ENCODE results near the gene FRMD4A.

The FRMD4A gene

DNA sequence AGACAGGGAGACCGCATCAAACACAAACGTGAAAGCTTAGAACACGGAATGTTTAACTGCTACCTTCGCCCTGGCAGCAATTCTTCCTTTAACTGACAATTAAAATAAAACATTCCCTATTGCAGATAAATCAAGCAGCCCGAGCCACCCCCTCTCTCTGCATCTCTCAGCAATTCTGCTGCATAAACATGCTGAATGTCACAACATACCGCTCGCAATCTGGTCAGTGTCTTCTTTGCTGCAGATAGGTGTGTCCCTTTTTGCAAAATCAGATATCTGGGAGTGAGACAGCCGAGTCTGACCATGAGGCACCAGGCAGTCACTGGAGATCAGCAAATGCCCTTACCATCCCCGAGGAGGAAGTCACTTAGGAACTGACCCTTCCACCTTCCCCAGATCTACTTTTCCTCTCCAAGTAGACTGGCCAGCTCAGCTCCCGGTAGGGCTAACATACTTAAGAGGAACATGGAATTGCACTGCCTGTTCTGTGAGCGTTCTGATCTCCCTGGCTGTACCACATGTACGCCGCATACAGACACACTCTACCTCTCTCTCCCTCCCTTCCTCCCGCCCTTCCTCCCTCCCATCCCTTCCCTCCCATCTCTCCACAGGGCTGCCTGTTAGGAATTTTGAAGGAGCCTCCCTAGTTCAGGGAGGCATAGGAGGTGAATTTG, at the start of gene FRMD4A:
FRMD4A (minus strand) TSS at position 537 of the 674 bp plus-strand sequence.
- no peak for DNase-seq

DNA sequence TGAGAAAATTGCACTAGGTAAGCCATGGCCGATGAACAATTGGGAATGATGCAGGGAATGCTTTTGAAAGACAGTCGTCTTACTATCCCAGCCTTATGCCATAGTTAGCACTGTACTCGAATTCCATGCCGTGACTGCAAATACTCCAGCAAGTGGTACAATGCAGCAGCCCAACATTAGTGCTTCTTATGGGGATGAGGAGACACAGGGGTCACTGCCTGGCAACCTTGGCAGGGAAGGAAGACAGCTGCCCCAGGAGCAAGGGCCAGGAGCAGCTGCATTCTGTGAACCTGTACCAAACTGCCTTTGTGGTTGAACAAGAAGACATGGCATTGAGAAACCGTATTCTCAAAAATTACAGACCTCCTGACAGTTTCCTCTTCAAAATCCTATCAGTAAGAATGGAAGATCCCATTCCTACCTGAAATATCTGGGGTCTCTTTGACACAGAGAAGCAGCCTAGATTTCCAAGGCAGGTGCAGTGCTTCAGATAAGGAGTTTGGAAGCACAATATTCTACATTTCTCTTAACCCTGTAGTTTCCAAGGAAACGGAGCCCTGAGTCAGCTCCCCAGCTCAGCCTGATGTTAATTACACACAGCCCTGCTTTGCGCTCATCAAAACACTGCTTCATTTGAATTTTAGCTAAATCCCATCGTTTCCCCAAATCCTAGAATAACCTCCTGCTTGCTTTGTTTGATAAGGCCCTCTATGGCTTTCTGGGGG, 49.0 kb upstream of the FRMD4A start:
- DNase-seq: no peak

DNA sequence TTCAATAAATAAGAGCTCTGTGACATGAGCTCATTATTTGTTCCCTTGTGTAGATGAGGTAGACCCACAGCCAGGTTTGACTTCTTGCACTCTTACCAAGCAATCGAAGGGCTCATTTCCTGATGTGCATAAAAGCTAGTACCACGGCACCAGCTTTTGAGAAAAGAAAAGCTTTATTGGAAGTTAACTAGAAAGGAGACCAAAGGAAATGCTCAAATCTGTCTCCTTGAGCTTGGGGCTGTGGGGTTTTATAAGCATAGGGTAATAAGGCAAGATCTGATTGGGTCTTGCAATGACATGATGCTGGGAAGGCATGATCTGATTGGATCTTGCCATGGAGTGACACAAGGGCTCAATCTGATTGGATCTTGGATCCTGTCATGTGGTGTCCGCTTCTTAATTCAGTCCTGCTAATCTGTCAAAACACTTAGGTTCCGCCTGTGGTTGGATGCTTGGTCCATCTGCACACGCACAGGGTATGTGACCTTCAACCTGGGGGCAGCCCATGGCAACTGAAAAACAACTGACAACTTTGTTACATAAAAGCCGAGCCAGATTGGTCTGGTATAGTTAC, 47.8 kb upstream of the FRMD4A start:
- no peak for DNase-seq

DNA sequence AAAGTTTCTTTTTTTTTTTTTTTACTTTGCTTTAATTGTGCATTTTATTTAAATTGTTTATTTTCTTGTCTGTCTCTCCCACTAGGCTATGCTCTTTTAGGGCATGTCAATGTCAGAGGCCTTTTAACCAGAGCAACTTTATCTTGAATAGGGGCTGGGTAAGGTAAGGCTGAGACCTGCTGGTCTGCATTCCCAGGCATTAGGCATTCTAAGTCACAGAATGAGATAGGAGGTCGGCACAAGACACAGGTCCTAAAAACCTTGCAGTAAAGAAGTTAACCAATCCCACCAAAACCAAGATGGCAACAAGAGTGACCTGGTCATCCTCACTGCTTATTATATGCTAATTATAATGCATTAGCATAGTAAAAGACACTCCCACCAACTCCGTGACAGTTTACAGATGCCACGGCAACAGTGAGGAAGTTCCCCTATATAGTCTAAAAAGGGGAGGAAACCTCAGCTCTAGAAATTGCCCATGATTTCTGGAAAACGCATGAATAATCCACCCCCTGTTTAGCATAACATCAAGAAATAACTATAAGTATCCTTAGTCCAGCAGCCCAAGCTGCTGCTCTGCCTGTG, 47.0 kb upstream of the FRMD4A start:
- no peak for DNase-seq

DNA sequence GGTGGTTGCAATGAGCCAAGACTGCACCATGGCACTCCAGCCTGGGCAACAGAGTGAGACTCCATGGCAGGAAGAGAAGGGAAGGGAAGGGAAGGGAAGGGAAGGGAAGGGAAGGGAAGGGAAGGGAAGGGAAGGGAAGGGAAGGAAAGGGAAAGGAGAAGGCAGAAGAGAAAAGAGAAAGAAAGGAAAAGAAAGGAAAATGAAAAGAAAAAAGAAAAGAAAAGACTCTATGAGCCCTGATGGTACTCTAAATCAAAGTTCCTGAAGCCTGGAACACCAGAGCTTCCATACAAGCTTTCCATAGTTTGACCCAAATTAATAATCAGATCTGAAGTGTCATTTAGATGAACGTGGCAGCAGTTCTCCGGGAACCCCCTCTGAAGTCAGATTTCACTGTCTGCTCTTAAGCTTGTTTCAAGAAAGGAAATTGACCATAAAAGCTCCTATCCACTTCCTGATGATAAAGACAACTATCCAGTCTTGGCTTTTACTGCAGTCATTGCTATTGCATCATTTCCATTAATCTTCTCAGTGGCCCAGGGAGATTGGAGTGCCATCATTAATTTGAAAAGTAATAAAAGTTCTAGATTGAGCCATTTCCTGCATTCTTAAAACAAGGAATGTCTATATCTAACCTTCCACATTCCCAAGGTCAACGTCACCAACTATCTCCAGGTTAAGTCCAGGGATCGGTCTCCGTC, 44.2 kb upstream of the FRMD4A start:
- no peak for DNase-seq

DNA sequence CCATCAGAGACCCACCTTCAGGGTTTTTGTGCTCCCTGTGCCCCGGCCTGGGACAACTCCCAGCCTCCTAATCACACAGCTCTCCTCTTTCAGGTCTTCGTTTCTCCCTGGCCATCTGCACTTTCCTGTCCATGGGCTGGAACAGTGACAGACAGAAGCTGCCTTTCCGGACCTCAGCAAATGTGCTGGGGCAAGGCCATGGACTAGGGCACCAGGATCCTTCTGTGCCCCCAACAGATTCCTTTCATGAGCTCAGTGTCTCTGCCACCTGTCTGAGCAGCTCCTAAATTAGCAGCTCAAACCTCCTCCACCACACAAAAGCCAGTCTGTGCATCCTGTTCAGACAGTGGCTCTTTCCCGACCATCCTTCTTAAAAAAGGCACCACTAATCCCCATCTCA, 41.9 kb upstream of the FRMD4A start:
- DNase-seq: no peak

DNA sequence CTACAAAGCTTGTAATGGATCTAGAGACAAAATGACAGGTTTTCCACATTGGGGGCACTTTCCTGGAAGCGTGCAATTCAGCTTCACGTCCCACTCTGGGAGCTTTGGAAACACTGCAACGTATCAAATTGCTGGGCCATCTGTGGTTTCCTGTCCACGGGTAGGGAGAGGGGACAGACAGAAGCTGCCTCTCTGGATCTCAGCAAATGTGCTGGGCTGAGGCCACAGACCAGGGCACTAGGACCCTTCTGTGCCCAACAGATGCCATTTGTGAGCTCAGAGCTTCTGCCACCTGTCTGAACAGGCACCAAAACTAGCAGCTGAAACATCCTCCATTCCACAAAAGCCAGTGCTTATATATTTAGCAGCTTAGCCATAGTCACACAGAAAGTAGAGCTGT, 40.9 kb upstream of the FRMD4A start:
- DNase-seq: no peak

DNA sequence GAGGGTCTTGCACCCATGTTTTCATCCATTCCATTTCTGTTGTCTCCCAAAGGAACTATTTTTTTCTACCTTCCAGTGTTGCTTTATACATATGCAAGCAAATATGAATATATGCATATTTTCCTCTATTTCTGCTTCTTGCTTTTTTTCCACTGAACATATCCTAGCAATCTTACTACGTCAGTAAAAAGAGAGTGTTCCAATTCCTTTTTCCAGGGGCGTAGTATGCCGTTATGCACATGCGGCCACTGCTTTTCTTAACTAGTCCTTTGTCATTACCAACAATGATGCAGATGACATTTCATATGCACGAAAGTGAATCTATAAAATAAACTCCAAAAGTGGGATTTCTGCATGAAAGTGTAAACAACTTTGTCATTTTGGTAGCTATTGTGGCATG, 40.2 kb upstream of the FRMD4A start:
- no peak for DNase-seq

DNA sequence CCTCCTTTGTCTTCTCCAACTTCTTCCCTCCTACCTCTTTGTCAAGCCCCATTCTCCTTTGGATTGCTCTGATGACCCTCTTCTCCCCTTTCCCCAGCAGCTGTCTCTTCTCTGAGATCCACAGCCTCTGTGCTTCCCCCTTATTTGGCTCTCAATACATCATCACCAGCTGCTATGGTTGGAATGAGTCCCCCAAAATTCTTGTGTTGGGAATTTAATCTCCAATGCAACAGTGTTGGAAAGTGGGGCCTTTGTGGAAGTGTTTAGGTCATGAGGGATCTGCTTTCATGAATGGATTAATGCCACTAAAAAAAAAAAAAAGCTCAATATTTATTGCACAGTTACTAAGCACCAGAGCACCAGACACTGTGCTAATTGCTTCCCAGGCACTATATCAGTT, 39.2 kb upstream of the FRMD4A start:
- DNase-seq: no peak

DNA sequence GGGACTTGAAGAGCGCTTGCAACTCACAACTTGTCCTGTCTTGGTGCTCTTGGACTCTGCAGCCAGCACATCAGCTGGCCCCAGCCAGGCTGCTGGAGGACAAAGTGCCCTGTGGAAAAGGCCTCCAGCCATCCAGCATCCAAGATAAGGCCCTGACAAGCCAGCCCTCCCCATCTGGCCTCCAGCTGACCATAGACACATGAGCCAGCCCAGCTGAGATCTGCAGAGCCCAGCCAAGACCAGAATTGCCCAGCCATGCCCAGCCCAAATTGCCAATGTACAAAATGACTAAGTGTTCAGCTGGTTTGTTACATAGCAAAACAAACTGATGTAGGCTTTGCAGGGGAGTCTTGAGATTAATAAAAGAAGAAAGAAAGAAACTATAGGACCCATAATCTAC, 36.0 kb upstream of the FRMD4A start:
- DNase-seq: no peak

DNA sequence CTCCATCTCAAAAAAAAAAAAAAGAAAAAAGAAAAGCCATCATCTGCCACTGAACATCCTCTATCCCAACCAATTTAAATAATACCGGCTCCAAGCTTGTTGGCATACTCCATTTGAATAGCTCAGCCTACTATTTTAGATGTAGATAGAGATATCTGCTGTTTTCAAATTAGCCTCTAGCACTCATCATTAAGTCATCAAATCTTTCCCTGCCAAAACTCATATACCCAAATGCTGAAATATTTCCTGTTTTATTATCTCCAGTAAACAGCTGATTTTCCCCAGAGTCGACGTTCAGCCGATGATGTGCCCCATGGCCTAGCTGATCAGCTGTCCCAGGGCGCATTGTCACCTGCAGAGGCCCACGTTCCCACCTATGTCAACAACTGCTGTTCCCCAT, 34.5 kb upstream of the FRMD4A start:
- no peak for DNase-seq

DNA sequence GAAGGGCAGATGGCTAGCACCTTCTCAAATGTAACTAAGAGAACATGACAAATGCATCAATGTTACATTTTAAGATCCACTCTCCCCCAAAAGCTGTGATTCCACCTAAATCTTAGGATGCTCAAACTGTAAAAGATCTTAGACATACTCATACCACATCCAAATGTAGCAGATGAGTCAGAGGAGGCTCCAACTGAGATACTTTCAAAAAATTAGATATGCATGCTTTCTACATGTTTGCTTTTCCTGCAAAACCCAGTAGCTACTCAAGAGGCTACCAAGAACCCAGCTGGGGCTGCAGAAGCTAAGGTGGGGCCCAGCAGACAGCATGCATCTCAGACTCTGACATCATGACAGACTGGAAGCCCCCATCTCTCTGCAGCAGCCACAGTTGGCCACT, 31.4 kb upstream of the FRMD4A start:
- DNase-seq: no peak

DNA sequence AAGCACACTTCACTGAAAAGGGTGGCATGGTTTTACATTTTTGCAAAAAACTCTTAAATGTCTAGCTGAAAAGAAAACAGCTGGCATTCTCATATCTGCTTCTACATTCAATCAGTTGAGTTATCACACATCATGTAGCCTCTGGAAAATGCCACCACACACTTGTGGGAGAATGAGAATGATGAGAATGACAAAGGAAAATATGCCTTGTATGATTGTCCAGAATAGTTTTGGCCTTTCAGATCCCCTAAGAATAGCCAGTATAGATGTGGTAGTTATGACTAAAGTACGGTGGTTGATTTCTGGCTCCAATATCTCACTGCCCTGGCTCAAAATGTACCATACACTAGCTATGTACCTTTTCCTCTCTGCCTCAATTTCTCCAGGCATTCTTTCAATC, 30.2 kb upstream of the FRMD4A start:
- no peak for DNase-seq

DNA sequence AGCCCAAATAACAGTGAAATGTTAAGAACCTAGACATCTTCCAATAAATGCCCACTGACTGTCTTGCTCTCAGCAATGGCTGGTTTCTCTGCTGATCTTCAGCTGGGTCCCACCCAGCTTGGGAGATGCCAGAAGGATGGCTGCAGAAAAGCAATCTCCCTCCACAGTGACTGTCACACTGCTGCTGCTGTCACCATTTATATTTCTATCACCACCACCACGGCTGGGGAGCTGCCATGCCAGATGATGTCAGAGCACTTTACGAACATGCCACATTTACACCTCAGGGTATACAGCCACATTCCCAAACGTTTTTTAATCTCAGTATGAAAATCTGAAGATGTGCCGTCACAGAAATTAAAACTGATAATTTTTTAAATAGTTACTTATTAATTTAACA, 29.8 kb upstream of the FRMD4A start:
- no peak for DNase-seq

DNA sequence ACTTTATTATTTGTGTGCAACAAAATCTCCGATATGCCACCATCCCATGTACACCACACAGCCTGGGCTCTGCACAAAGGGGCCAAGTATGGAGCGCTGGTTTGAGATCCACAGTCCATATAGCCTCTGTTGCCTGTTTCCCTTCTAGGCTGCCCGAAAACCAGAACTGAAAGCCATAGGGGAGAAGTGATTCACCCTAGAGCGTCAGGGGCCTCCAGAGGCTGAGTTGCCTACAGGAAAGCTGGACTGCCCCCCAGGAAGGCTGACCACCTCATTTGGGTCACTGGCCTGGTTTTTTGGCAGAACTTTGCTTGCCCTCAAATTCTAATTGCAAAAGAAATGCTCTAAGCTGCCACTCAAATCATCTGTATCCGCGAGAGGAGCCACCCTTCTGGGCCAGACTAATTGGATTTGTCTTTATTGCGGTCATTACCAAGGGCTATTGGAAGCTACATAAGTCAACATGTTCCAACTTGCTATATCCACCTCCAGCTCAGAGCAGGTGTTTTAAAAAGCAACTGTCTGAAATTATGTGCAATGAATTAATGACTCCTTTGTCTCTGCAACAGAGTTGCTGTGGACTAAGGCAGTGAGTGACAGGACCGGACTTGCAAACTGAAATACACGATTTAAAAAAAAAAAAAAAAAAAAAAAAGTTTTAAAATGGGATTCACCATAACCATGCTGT, 28.3 kb upstream of the FRMD4A start:
- DNase-seq: no peak

DNA sequence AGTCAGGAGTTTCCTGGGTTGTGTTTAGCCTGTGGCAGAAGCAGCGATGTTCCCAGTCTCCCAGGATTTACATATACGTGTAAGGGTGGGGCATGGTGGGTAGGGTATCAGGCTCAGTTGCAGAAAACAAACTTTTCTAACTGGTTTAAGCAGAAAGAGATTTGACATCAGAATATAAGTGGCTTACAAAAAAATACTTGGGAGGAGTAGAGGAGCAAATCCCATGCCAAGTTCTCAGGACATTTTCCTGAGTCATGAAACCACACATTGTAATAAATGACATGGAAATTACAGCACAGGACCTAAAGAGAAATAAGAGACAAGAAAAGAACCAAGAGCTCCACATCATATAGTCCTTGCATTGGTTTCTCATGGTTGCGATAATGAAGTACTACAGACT, 26.2 kb upstream of the FRMD4A start:
- no peak for DNase-seq

DNA sequence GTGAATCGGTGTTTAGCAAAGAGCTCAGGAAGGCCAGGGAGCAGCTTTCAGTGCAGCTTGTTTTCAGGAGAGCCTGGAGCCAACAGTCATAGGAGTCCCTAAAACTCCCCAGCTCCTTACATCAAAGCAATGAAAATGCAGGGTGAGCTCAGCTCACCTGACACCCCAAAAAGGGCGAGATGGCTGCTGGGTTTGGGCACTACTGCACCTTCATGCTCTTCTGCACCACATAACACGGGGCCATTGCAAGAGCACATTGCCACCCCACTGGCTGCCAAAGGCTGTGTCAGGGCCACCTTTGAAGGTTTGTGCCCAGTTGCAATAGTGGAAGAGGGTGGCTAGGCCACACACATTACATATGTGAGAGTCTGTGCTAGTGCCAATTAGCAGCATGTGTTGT, 25.0 kb upstream of the FRMD4A start:
- DNase-seq: no peak

DNA sequence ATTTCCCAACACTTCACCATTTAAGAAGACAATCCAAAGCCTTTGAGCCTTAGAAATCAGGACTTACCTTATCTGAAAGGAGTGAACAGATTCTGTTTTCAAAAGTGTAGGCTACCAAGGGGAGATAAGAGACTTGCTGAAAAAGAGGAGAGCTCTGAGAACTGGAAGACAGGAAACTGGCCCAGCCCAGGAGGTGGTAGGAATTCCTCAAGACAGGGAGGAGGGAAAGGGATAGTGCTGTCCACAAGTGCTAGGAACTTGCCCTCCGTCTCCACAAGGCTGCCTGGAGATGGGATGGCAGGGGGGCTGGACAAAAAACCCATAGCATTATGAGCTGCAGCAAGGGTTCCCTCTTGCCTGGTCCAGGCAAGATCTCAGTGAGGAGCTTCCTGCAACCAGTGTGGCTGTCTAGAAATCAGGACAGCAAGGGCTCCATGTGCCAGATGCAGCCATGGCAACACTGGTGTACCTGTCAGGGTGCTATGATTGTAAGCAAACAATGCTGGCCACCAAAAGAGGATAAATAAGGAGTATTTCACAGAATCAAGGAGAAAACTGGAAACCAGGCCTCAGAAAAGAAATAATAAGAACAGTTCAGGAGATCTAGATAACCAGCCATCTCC, 22.7 kb upstream of the FRMD4A start:
- DNase-seq: no peak

DNA sequence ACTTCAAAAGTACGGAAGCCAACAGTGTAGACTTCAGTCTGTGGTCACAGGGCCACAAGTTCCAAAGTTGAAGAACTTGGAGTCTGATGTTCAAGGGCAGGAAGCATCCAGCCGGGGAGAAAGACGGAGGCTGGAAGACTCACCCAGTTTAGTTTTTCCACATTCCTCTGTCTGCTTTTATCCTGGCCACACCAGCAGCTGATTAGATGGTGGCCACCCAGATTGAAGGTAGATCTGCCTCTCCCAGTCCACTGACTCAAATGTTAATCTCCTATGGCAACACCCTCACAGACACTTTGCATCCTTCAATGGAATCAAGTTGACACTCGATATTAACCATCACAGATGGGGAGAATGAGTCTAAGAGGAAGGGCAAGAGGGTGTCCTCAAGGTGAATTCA, 19.3 kb upstream of the FRMD4A start:
- no peak for DNase-seq

DNA sequence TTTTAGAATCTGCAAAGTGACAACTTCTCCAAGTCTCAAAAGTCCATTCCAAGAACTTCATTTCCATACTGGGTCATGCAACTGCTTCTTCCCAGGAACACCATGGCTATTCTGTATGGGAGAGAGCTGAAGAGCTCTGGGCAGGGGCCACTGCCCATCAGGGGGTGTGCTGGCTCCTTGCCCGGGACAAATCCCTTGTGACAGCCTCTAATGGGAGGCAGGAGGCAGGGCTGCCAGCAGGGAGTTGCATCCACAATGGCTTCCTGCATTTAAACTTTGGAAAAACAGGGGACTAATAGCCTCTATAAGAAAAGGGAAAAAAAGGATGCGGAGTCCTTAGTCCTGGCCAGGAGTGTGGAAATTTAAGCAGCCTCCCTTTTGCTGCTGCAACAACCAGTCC, 18.4 kb upstream of the FRMD4A start:
- no peak for DNase-seq

DNA sequence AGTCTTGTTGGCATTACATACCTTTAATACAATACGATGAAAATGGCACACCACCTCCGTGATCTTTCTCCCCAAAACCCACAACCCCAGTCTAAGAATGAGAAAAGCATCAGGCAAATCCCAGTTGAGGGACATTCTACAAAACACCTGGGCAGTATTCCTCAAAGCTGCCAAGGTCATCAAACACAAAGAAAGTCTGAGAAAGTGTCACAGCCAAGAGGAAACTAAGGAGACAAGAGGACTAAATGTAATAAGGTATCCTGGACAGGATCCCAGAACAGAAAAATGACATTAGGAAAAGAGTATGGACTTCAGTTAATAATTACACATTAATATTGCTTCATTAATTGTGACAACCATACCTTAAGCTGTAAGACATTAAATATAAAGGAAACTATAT, 14.5 kb upstream of the FRMD4A start:
- no peak for DNase-seq

DNA sequence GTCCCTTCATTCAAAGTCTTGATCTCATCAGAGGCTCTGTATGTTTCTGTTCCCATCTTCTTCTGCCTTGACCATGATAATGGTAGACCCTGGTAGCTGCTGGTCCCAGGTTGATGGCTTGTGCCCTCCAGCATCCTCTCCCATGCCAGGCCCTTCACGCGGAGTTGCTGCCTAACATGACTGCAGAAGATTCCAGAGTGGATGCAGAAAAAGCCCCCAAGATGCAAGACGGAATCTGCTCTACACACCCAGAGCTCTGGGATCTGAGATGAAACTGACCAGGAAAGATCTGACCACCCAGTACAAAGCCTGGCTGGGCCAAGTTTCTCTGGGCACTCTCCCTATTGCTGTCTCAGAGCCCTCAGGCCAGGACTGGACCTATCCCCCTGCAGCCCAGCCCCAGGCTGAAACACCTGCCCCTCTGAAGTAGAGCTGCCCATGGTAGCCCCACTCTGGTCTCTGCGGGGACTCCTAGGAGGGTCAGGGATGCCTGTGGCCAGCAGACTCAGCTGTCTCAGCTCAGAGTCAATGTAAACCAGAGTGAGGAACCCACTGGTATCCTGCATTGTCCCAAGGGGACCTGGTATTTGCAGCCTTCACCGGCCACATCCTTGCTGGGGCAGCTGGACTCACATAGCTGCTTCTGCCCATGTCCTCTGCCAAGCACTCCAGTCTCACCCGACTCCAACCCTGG, 9.5 kb upstream of the FRMD4A start:
- no peak for DNase-seq

All from amniotic stem cell (primary cell).